ENCODE results near the gene CDKAL1. TPM values are rescaled to one million over a fixed set of nuclear protein-coding genes. Genes with fewer than 3 reads are reported as not detected.

The CDKAL1 gene
- polyA plus RNA-seq, 4 donors = 18.7 to 20.2 (median 19.4) TPM

GRCh38 chr6:20933057-20933788 is 399.0 kb downstream of the CDKAL1 start:
- DNase-seq (ENCODE audit: low read depth in 4 of 4, low spot score in 3 of 4) = no peak

- no peak for DNase-seq (ENCODE audit: low read depth in 4 of 4, low spot score in 3 of 4)
These were observed 402.7 kb downstream of the CDKAL1 start for GRCh38 chr6:20936949-20937348.

DNA sequence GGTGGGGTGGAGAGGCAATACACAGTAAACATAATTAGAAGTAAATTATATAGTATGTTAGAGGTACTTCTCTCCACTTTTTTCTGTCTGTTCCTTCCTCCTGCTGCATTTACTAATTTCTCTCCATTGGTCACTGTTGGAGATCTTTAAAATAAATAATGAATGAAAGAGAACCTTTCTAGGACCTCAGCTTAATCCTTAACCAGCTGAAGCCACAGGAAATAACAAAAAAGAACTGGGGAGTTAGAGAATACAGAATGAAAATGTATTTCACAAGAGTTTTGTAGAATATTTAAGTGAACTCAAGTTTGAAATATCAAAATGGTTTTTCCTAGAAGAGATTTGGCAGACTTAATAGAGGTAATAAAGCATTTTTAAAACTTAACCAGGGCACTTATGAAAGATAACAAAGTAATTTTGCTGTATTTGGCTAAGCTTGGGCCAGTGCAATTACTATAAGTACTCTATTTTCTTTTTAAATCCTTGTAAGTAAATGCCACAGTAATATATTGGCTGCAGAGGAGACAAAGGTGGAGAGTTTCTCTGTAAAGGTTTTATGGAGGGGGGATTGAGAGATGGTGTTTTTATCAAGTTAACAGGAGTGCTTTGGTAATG is 405.0 kb downstream of the CDKAL1 start:
- peak in 1 of 4 donors; percentile 25 for DNase-seq (ENCODE audit: low read depth in 4 of 4, low spot score in 3 of 4)

DNA sequence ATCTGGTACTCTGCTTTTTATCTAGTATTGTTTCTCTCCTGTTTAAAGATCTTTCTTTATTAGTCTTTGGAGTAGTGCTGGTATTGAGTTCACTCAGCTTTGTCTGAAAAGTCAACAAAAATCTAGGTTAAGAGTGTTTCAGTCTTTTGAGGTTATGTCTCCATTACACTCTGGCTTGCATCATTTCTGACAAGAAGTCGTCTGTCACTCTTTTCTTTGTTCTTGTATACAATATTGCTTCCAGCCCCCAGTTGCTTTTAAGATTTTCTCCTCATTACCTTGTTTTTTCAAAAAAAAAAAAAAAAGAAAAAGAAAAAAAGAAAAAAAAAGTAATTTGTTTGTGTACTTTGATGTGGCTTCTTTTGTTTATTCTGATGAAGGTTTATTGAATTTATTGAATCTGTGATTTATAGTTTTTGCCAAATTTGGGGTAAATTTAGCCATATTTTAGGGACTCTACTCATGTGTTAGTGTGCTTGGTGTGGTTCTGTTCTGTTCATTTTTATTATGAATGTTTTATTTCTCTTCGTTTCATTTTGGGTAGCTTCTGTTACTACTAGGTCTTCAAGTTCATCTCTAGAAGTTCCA is 408.9 kb downstream of the CDKAL1 start:
- DNase-seq (ENCODE audit: low read depth in 4 of 4, low spot score in 3 of 4) = no peak

GRCh38 chr6:20943922-20944321 is 409.7 kb downstream of the CDKAL1 start:
- no peak for DNase-seq (ENCODE audit: low read depth in 4 of 4, low spot score in 3 of 4)

- DNase-seq (ENCODE audit: low read depth in 4 of 4, low spot score in 3 of 4) = no peak
These were observed 411.8 kb downstream of the CDKAL1 start for GRCh38 chr6:20946022-20946421.

DNA sequence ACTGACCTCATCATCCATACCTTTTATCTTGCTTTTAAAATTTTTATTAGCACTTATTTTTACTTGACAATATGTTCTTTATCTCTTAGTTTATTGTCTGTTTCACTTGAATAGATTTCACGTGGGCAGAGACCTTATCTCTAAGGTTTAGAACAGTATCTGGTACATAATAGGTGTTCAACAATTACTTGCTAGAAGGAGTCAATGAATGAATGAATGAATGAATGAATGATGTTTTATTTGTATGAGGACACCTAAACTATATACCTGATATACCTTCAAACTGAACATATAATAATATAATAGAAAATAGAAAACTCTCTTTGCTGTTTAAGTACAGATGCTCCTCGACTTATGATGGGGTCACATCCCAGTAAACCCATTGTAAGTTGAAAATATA is 412.6 kb downstream of the CDKAL1 start:
- no peak for DNase-seq (ENCODE audit: low read depth in 4 of 4, low spot score in 3 of 4)

- DNase-seq (ENCODE audit: low read depth in 4 of 4, low spot score in 3 of 4) = no peak
These were observed 413.7 kb downstream of the CDKAL1 start for GRCh38 chr6:20947977-20948376.

- DNase-seq (ENCODE audit: low read depth in 4 of 4, low spot score in 3 of 4) = no peak
These were observed 414.3 kb downstream of the CDKAL1 start for GRCh38 chr6:20948556-20948955.

DNA sequence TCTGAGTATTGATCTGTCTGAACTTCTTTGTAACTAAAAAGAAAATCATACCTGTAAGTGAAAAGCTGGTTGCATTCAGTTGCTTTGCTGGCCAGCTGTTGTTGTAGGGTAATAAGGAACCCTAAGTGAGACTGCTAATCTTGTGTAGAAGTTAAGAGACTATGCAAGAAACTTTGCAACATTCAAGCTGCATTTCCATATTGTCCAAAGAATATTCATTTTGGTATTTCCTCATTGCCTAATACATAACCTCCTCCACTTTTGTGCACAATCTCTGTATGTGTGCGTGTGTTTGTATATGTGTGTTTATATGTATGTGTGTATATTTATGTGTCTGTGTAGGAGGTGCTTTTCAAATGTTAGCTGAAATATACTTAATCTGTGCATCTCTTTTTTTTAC is 414.9 kb downstream of the CDKAL1 start:
- no peak for DNase-seq (ENCODE audit: low read depth in 4 of 4, low spot score in 3 of 4)

DNA sequence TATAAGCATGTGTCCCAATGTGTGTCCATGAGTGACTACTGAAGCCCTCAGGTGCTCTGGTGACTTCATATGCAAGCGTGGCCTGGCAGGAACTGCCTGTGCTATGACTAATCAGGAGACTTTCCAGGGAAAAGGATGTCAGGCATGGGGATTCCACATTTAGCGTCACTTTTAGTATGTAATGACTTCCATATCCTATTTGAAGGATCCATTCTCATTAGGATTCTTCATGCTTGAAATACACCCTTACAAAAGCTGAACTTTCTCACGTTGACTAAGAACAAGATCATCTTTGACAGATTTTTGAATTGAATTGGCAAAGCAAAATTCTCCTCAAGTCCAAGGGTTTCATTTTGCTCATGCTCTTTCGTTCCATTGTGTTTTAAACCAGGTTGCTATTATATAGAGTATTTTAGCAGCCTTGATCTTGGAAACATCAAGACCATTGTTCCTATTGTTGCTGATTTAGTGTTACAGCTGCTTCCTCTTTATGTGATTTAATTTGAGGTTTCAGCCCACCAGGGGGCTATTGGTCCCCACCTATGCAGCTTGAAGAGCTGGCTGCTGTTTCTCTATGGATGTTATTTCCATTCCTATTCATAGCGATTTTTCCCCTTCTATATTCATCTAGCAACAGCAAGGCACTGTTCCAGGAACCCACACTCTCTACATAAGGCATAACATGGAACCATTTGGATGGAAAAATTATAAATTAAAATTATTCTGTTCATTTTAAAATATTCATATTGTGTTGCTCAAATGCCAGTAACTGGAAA is 418.6 kb downstream of the CDKAL1 start:
- DNase-seq (ENCODE audit: low read depth in 4 of 4, low spot score in 3 of 4) = no peak

DNA sequence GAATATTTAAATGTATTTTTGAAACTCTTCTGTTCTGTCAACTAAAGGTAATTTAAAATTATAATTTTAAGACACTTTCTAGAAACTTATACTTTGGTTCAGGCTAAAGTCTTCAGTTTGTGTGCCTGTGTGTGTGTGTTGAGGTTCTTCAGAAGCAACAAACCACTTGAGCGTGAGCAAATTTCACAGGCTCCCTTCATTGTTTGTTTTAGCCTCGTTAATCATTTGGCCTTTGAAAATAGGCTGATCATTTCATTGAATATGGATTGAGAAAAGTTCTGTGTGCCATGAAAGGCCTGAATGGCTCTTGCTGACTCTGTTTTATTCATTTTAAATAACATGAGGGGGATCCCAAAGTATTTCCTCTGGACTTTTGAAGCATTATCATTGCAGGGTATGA is 420.1 kb downstream of the CDKAL1 start:
- no peak for DNase-seq (ENCODE audit: low read depth in 4 of 4, low spot score in 3 of 4)

GRCh38 chr6:20955131-20955530 is 420.9 kb downstream of the CDKAL1 start:
- no peak for DNase-seq (ENCODE audit: low read depth in 4 of 4, low spot score in 3 of 4)

GRCh38 chr6:20955751-20956150 is 421.5 kb downstream of the CDKAL1 start:
- DNase-seq (ENCODE audit: low read depth in 4 of 4, low spot score in 3 of 4) = no peak

GRCh38 chr6:20960067-20960466 is 425.8 kb downstream of the CDKAL1 start:
- no peak for DNase-seq (ENCODE audit: low read depth in 4 of 4, low spot score in 3 of 4)

- no peak for DNase-seq (ENCODE audit: low read depth in 4 of 4, low spot score in 3 of 4)
These were observed 431.0 kb downstream of the CDKAL1 start for GRCh38 chr6:20965276-20965675.

GRCh38 chr6:20965915-20966314 is 431.7 kb downstream of the CDKAL1 start:
- DNase-seq (ENCODE audit: low read depth in 4 of 4, low spot score in 3 of 4) = no peak

- DNase-seq (ENCODE audit: low read depth in 4 of 4, low spot score in 3 of 4) = no peak
These were observed 435.3 kb downstream of the CDKAL1 start for GRCh38 chr6:20969551-20969950.

DNA sequence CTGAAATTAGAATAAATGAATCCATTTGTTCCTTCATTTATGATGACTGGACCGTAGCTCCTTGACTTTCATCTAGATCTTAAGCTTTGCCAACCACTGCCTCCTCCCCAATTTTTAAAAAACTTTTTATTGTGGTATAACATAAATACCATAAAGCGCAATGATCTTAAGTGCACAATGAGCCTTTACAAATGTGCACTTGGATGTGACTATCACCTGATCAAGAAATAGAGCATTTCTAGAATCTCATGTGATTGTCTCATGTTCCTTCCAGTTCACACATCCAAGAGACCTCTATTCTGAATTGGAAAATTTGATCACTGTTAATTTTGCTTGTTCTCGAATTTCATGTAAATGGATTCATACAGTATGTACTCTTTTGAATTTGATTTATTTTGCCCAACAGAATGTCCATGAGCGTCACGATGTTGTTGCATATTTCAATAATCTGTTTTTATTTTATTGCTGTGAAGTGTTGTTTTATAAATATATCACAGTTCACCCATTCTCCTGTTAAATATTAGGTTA is 442.2 kb downstream of the CDKAL1 start:
- no peak for DNase-seq (ENCODE audit: low read depth in 4 of 4, low spot score in 3 of 4)

DNA sequence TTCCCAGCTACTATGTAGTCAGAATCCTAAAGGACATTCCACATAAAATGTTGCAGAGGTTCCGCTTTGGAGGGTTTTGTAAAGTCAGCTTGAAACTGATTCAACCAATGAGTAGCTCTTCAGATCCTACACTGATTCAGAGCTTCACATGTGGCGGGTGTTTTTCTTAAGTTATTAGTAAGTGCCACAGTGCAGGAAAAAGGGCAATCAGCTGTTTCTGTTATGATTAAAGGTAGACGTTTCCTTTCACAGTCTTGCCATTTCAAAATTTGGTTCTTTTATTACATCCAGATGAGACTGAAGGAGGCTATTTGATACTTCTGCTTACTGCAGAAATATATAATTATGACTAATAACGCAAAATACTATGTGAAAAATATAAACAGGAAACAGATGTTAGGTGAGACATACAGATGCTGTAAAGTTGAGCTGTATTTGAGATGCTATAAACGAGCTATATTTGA is 443.9 kb downstream of the CDKAL1 start:
- no peak for DNase-seq (ENCODE audit: low read depth in 4 of 4, low spot score in 3 of 4)

- no peak for DNase-seq (ENCODE audit: low read depth in 4 of 4, low spot score in 3 of 4)
These were observed 444.8 kb downstream of the CDKAL1 start for GRCh38 chr6:20979076-20979475.

Measured in right renal pelvis (tissue), 4 donors.